Right hindlimb (tissue), 1 donor: ENCODE results near the gene SOCS1.
"Not testable (repeated sequence)": the region's sequence is repeated elsewhere in the genome, so short reads cannot be mapped to it uniquely, and the experiment has no call there.

Source experiments
- DNase-seq: peaks from one replicate; pipeline ENCODE4 v3.0.0-alpha.2; 2018

SOCS1 gene

GRCh38 chr16:11224096-11224893, 31.7 kb downstream of the SOCS1 start:
- no peak for DNase-seq

GRCh38 chr16:11220507-11220906, 35.5 kb downstream of the SOCS1 start:
- DNase-seq, result not testable (repeated sequence)

GRCh38 chr16:11219178-11219577, 36.8 kb downstream of the SOCS1 start:
- no peak for DNase-seq

GRCh38 chr16:11218604-11218962, 37.4 kb downstream of the SOCS1 start:
- no peak for DNase-seq

- no peak for DNase-seq
These were observed 38.1 kb downstream of the SOCS1 start for GRCh38 chr16:11217651-11218603.

GRCh38 chr16:11215935-11216556, 40.0 kb downstream of the SOCS1 start:
- no peak for DNase-seq

- DNase-seq, result no peak
These were observed 42.2 kb downstream of the SOCS1 start for GRCh38 chr16:11213799-11214198.

- no peak for DNase-seq
These were observed 42.6 kb downstream of the SOCS1 start for GRCh38 chr16:11213373-11213772.

- no peak for DNase-seq
These were observed 43.2 kb downstream of the SOCS1 start for GRCh38 chr16:11212798-11213196.

GRCh38 chr16:11211977-11212797, 43.8 kb downstream of the SOCS1 start:
- peak; percentile 49 for DNase-seq

GRCh38 chr16:11211061-11211976, 44.7 kb downstream of the SOCS1 start:
- DNase-seq, result no peak

- DNase-seq, result no peak
These were observed 45.7 kb downstream of the SOCS1 start for GRCh38 chr16:11210260-11210659.

- DNase-seq, result no peak
These were observed 46.9 kb downstream of the SOCS1 start for GRCh38 chr16:11208916-11209665.

- no peak for DNase-seq
These were observed 48.4 kb downstream of the SOCS1 start for GRCh38 chr16:11207646-11208045.

GRCh38 chr16:11205754-11206581, 50.0 kb downstream of the SOCS1 start:
- no peak for DNase-seq

GRCh38 chr16:11205065-11205699, 50.8 kb downstream of the SOCS1 start:
- no peak for DNase-seq

- DNase-seq, result no peak
These were observed 51.4 kb downstream of the SOCS1 start for GRCh38 chr16:11204513-11205047.
